NK-92 treated with Interleukin-12 subunit alpha and Interleukin-12 subunit beta, amount 100 ng/mL, for 24 hours (cell line): Measurements from ENCODE around the gene CHD2.
"Not testable (repeated sequence)": the region's sequence is repeated elsewhere in the genome, so short reads cannot be mapped to it uniquely, and the experiment has no call there.

Source experiments
- DNase-seq: peaks from one replicate; lab custom pipeline; 2025; lab: John Stamatoyannopoulos, UW

CHD2 gene

DNA sequence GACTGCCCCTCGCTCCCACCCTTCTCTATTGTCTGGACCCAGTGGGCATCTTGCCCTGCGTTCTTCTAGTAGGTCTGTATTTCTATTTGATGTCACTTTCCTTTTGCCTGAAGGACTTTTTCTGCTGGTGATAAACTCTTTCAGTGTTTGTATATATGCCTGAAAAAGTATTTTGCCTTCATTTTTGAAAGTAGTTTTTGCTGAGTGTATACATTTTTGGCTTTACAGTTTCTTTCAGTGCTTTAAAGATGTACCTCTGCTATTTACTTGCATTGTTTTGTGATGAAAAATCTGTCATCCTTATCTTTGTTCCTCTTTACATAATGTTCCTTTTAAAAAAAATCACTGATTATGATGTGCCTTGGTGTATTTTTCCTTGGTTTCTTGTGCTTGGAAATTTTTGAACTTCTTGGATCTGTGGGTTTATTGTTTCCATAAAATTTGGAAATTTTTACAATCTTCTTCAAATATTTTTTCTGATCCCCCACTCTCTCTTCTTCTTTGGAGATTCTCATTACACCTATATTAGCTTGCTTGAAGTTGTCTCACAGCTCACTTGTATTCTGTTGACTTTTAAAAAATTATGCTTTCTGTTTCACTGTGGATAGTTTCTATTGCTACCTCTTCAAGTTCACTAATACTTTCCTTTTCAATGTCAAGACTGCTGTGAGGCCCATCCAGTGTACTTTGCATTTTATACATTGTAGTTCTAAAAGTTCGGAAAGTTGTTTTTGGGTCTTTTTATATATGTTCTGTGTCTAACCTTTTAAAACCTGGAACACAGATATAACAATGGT, 121.0 kb downstream of the CHD2 start:
- DNase-seq: no peak

DNA sequence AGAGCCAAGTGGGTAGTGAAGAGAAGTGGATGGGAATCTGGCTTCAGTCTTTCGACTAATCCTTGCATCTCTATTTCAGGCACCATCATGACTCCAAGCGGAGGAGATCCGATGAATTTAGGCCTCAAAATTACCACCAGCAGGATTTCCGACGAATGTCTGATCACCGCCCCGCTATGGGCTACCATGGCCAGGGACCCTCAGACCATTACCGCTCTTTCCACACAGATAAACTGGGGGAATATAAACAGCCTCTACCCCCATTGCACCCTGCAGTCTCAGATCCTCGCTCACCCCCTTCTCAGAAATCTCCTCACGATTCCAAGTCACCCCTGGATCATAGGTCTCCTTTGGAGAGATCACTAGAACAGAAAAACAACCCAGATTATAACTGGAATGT, 124.2 kb downstream of the CHD2 start:
- no peak for DNase-seq

DNA sequence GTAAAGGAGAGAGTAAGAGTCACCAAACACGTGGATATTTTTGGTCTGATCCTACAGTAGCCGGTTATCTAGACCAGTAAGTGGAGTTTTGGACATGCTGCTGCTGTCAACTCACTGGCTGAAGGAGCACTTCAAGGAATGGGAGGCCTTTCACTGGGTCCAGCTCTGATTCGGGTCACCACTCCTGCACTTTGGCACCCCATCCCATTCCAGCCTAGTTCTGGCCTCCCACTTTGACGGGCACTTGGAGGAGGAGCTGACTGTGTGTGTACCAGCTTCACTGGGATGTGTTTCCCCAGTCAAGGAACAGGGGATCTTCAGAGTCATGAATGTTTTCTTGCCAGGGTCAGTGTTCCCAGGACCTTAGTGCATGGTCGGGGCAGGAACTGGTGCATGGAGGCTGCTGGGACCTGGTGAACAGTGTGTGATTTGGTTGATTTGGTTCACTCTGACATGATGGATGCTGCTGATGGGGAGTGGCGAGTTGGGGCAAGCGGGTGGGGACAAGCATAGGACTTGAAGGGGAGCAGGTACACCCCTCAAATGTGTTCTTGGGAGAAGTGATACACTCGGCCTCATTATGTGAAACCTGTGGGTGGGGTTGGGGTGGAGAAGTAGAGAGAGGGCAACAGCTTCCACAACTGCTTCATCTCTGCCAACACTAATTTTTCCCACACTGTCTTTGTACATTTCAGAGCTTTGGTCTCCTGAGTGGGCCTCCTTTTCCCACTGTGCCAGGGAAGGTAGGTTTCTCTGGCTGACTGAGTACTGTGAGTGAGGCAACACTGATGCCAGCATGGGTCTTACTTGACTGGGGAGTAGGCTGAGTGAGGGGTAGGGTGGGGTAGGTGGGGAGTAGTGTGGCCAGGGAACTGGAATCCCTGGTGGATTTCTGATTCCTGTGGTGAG, 124.8 kb downstream of the CHD2 start:
- no peak for DNase-seq

DNA sequence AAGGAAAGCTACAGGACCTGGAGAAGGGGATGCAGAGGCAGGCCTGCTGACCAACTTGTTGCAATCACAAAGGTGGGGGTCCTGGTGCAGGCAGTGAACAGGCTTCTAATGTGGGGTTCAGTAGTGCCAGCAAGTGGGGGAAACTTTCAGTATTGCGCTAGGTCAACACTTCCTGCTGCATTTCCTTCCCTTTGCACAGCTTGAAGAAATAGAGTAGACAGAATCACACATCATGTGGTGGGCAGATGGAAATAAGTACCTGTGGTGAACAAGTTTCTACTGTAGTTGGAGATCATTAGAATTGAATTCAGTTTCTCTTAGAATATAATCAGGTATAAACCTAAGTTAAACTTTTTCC, 125.5 kb downstream of the CHD2 start:
- no peak for DNase-seq

DNA sequence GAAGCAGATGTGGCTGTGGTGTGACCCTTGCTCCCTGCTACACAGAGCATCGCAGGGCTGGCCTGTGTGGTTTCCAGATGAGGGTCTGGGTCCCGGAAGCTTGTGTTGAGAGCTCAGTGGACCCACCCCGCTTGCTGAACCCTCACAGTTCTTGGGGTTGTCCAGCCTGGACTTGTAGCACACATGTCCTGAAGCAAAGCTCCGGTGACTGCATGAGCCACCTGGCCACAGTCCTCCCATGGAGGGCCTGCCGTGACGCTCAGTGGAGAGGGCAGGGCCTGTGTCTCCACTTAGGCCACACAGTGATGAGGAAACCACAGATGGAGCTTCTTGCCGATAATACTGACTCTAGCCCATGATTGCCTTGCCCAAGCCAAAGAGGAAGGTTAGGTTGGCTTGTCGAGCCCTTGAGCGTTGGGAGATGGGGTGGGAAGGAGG, 126.3 kb downstream of the CHD2 start:
- no peak for DNase-seq

DNA sequence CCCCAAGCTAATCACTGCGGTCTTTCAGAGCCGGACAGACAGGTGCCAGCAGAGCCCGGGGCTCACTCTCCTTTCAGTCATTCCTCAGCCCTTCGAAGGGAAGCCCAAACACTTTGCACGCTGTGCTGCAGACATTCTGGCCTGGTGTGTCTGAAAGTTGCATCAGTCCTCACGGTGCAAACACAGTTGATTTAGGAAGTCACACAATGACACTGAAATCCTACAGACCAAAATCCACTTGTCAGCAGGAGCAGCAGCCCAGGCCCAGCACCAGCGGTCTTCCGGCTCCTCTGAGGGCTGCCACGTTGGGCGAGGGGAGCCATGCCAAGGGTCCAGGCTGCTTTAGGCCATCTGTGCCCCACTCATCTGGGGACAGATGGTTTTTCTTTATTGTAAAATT, 127.3 kb downstream of the CHD2 start:
- no peak for DNase-seq

DNA sequence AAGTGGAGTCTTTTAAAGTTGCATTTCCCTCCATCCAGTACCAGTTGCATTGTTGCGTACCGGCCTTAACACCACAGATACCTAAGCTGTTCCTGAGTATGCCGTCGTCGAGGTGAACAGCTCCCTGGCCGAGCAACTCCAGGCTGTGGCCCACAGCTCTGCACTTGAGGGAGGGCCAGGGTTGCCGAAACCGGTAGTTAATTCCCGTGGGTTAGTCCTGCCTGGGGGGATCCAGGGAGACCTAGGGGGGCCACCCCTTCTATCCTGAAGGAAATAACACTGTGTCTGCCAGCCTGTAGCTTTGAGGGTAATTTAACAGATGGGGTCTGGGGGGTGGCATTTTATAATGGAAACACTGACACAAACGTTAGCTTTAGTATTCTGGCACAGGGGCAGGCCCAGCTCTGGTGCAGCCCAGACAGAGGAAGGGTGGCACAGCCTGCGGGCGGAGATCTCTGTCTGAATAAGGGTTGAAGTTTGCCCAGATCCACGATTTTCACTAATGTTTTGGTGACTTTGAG, 128.0 kb downstream of the CHD2 start:
- no peak for DNase-seq

DNA sequence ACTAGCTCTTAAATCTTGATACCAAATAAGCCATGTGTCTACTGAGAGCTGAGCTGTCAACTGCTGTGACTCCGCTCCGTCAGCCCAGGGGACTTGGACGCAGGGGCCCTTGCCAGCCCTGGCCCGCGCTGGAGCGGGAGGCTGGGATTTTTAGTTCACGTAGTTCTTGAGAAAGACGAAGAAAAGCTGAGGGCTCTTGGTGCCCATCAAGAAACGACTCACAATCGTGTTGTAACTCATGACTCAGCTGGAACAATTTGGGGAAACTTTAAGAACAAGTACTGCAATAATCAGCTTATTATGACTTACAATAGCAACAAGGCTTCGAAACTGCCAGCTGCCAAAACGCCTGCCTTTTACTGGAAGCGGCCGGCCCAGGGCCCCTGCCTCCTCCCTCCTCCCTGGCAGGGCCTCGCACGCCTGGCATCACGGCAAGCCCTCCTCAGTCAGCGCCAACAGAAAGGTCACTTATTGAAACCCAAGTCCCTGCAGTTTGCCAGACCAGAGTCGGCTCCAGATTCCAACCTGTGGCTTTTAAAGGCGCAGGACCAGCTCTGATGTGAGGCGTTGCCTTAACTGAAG, 128.6 kb downstream of the CHD2 start:
- no peak for DNase-seq

DNA sequence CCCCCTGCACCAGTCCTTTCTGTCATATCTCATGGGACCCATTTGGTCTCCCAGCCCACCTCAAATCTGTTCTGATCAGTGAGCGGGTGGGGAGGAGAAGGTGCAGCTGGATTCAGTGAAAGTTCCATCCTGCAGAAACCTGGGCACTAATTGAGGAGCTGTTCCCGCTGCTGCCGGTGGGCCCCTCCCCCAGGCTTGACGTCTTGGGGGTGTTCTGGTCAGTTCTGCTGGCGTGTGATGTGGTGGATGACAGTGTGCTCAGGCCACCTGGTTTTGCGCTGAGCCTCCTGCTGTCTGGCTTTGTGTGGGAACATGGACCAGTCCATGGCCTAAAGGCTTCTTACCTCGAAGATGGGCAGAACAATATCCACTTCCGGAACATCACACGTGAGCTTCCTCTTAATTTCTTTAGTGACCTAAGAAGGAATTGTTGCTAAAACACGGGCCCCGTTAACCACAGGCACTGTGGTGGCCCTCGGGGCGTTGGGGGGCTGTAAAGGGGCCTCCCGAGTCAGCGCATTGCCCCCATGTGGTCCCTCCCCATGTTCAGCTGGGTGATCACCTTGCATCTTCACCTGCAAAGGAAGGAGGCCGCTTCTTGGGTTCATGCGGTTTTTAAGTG, 129.2 kb downstream of the CHD2 start:
- DNase-seq: no peak

DNA sequence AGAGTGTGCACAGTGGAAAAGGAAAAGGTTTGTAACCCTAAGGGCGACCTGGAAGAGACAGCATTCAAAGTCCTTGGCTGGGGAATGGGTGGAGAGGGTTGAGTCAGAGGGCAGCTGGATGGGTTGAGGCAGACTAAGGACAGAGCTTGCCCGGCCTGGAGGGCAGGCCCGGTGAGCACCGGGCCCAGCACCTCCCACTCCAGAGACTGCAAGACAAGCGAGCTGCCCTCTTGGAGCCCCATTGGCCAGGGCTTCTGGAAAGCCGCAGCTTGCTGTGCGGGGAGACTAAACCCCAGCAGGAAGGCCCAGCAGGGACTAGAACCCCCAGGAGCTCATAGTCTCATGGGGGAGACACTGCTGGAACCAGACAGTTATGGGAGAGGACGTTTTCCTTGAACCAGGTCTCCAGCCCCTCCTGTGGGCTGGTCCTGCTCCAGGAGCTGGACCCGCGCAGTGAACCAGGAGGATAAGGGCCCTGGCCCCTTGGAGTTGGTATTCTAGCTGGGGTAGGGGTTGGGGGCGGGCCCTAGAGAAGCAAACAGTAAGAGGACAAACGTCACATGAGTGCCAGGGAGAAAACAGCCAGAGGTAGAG, 129.8 kb downstream of the CHD2 start:
- no peak for DNase-seq

DNA sequence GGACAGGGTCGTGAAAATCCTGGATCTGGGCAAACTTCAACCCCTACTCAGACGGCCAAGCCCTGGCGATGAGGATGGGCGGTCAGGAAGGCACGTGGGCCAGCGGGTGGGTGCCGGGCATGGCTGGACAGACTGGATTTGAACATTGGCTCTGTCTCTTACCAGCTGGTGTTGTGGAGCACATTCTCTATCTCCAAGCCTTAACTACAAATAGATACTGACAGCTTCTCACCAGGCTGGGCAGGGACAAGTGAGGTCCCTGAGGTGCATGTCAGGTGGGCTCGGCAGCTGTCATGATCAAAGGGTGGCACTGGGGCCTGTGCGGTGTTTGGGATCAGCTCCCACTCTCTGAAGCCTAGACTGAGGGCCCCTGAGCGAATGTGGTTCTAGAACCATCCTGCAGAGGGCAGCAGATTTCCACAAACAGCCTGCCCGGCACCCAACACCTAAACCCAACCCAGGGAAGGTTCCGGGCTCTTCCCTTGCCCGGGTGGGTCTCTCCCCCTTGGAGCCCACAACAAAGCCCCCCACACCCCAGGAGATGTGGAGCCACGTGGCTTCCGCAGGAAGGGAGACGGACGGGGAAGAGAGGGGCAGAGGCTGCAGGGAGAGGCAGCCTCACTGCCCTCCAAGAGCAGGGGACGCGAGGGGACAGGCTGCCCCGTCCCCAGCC, 130.4 kb downstream of the CHD2 start:
- DNase-seq: peak; percentile 40

DNA sequence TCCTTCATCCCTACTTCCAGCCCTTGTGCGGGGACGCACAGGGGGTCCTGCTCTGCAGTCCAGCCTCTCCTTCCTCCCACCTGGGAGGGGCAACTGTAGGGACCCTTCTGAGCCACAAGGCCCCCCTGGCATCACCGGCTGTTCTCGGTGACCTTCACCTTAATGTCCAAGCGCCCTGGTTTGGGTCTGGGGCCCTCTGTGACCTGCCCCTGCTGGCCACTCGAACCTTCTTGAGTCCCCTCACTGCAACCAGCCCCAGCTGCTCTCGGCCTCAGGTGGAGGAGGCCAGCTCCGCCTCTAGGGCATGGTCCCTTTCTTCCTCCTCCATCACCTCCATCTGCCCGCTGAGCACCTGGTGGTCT, 131.0 kb downstream of the CHD2 start:
- no peak for DNase-seq

DNA sequence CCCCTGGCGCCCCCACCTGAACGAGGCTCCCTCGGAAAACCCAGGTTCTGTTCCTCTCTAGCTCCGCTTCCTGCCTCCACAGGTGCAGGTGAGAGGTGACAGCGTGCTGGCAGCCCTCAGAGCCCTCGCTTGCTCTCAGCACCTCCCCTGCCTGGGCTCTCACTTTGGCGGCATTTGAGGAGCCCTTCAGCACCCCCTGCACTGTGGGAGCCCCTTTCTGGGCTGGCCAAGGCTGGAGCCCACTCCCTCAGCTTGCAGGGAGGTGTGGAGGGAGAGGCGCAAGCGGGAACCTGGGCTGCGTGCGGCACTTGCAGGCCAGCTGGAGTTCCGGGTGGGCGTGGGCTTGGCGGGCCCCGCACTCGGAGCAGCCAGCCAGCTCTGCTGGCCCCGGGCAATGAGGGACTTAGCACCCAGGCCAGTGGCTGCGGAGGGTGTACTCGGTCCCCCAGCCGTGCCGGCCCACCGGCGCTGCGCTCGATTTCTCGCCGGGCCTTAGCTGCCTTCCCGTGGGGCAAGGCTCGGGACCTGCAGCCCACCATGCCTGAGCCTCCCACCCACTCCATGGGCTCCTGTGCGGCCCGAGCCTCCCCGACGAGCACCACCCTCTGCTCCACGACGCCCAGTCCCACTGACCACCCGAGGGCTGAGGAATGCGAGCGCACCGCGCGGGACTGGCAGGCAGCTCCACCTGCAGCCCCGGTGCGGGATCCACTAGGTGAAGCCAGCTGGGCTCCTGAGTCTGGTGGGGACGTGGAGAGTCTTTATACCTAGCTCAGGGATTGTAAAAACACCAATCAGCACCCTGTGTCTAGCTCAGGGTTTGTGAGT, 131.6 kb downstream of the CHD2 start:
- DNase-seq: not testable (repeated sequence)

DNA sequence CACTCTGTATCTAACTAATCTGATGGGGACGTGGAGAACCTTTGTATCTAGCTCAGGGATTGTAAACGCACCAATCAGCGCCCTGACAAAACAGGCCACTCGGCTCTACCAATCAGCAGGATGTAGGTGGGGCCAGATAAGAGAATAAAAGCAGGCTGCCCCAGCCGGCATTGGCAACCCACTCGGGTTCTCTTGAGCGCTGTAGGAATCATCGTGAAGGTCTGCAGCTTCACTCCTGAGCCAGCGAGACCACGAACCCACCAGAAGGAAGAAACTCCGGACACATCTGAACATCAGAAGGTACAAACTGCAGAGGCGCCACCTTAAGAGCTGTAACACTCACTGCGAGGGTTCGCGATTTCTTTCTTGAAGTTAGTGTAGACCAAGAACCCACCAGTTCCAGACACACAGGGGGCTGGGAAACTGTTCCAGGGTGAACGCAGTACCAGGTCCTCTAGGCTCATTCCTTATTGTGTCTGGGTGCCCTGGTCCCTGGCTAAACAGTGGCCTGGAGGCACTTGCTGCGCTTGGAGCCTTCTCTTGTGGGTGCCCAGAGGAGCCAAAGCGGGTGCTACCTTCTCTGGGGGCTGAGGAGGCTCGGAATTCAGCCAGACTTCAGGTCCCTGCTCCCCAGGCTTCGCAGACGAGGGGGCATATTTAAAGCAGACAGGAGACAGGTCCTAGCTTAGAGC, 132.5 kb downstream of the CHD2 start:
- not testable (repeated sequence) for DNase-seq

DNA sequence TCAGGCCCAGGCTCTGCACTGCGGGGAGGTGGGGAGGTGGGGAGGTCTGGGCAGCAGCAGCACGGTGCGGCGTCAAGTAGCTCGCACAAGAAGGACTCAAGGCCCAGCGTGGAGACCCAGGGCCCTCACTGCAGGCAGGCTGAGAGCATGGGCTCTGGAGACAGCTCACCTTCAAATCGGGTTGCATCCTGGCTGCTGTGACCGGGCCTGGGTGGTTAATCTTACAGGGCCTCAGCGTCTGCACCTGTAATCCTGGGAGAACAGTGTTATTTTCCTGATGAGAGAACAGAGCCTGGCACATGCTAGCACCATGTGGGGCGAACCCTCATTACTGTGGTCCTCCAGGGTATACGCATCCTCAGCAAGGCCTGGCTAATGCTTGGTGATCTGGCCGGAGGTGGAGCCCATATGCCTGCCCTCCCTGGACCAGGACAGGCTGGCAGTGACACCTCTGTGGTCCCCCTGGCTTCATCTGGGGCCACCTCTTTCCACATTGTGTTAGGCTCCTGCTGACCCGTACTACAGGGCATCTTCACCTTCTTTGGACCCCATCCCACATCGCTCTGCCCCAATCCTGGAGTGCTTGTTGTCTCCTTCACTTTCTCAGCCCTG, 133.4 kb downstream of the CHD2 start:
- DNase-seq: no peak

DNA sequence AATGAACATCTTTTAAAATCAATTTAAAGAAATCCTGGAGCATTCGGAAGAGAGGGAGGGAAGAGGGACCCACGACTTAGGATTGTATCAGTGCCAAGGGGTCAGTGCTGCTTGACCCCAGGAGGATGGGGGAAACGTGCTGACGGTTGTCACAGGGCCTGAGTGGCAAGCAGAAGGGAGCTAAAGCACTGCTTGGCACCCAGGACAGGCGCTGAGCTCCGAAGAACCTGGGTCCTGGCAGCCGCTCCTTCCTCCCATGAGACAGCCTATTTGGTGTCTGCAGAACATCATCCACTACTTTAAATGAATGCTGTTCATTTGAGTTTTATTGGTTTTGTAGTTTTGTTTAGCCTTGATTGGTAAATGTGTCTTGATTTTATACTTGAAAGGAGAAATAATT, 134.4 kb downstream of the CHD2 start:
- DNase-seq: no peak

DNA sequence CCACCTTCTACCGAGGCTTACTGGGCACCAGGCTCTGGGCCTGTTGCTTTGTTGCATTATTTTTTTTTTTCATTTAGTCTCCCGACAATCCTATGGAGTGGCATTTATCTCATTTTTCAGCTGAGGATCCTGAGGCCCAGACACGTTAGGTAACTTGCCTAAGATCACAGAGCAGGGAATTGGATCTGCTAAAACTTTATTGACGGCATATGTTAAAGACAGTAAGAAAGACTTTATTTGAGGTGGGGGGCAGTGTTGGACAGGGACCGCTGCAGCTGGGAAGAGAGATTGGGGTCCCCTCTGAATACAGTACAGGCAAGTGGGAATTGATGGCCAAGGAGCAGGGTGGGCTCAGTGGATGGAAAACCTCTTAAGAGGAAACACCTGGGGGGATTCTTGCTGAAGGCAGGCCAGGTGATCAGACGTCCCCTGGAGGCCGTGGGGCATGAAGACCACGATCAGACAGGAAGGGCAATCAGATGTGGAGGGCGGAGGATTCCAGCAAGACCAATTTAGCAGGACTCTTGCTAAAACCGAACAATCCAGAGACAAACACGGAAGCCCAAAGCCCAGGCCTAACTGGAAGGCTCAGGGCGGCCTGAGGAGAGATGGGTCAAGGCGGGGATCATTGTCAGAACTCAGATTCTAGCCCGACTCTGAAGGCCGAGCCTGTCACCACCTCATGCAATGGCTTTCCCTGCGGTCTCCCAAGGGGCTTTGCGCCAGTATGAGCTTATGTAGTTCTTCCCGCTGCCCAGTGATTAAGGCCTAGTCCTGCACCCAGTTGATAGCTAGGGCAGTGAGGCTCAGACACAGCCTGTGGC, 135.2 kb downstream of the CHD2 start:
- no peak for DNase-seq
